Activated T-helper 17 cell treated with anti-CD3 and anti-CD28 coated beads, Interleukin-2, amount 50 U/mL, for 72 hours (primary cell): Measurements from ENCODE around the gene ASCL4. TPM values are rescaled to one million over a fixed set of nuclear protein-coding genes. Genes with fewer than 3 reads are reported as not detected.
"Not testable (repeated sequence)": the region's sequence is repeated elsewhere in the genome, so short reads cannot be mapped to it uniquely, and the experiment has no call there.

Experiments used
- ATAC-seq: fragments of 150-1000 bp; cut with Tn5 transposase; replicated peaks from 2 replicates; pipeline ENCODE4 v1.10.0; 2021; ENCODE audit warnings: mild to moderate bottlenecking, moderate library complexity
- H3K27ac Mint-ChIP-seq: one replicate; pipeline ENCODE4 v1.8.0; 2022; ENCODE audit warnings: mixed read lengths
- H3K27me3 Mint-ChIP-seq: one replicate; pipeline ENCODE4 v1.8.0; 2022; ENCODE audit warnings: mixed read lengths
- H3K36me3 Mint-ChIP-seq: one replicate; pipeline ENCODE4 v1.8.0; 2022; ENCODE audit warnings: low read depth, mild to moderate bottlenecking, mixed read lengths
- H3K4me1 Mint-ChIP-seq: one replicate; pipeline ENCODE4 v1.8.0; 2022; ENCODE audit warnings: mixed read lengths
- H3K4me3 Mint-ChIP-seq: one replicate; pipeline ENCODE4 v1.8.0; 2022; ENCODE audit warnings: mild to moderate bottlenecking, mixed read lengths
- H3K9me3 Mint-ChIP-seq: one replicate; pipeline ENCODE4 v1.8.0; 2022; ENCODE audit warnings: mixed read lengths
- total RNA-seq, 2 donors: library from RNA; stranded (reverse); gene quantifications; one replicate each; pipeline ENCODE4 v1.2.3, GENCODE V29; 2022

ASCL4 gene
- not detected for total RNA-seq

GRCh38 chr12:107774349-107775029, at the start of gene ASCL4:
ASCL4 (plus strand) TSS chr12:107774704; CDS start chr12:107775219, 515 bp downstream.
- Mint-ChIP-seq H3K9me3 (no peaks in the 10 kb centered on the region), H3K27ac (no peak within 1 kb of the TSS), H3K27me3 (peaks cover 46% of the 10 kb centered on the region), H3K4me1 (peaks cover 13% of the 10 kb centered on the region), H3K4me3 (peak within 1 kb of the TSS; percentile 44), H3K36me3 (no peaks in the 10 kb centered on the region)
- ATAC-seq: no peak

GRCh38 chr12:107727327-107727726, 47.2 kb upstream of the ASCL4 start:
- H3K4me1 Mint-ChIP-seq, H3K4me3 Mint-ChIP-seq, H3K36me3 Mint-ChIP-seq, H3K27ac Mint-ChIP-seq, H3K27me3 Mint-ChIP-seq, H3K9me3 Mint-ChIP-seq, ATAC-seq: not testable (repeated sequence)

GRCh38 chr12:107727742-107728141, 46.8 kb upstream of the ASCL4 start:
- H3K36me3 Mint-ChIP-seq, H3K4me1 Mint-ChIP-seq, H3K27ac Mint-ChIP-seq, H3K4me3 Mint-ChIP-seq, ATAC-seq, H3K27me3 Mint-ChIP-seq, H3K9me3 Mint-ChIP-seq: not testable (repeated sequence)

- ATAC-seq: no peak
- no peaks in the 10 kb centered on the region for H3K4me1 Mint-ChIP-seq
- peaks cover 31% of the 10 kb centered on the region for H3K36me3 Mint-ChIP-seq
- no peaks in the 10 kb centered on the region for H3K9me3 Mint-ChIP-seq
- H3K4me3 Mint-ChIP-seq: no peak overlapping the region
- no peak overlapping the region for H3K27ac Mint-ChIP-seq
- no peaks in the 10 kb centered on the region for H3K27me3 Mint-ChIP-seq
Observed at GRCh38 chr12:107730618-107731341, 43.7 kb upstream of the ASCL4 start.

GRCh38 chr12:107731366-107731765, 43.1 kb upstream of the ASCL4 start:
- Mint-ChIP-seq H3K4me3 (no peak overlapping the region), H3K27me3 (no peaks in the 10 kb centered on the region), H3K4me1 (no peaks in the 10 kb centered on the region)

GRCh38 chr12:107732365-107732764, 42.1 kb upstream of the ASCL4 start:
- Mint-ChIP-seq H3K9me3 (no peaks in the 10 kb centered on the region), H3K4me1 (no peaks in the 10 kb centered on the region), H3K36me3 (peaks cover 47% of the 10 kb centered on the region), H3K27ac (no peak overlapping the region), H3K27me3 (no peaks in the 10 kb centered on the region), H3K4me3 (no peak overlapping the region)
- no peak for ATAC-seq

More at GRCh38 chr12:107731366-107731765, 43.1 kb upstream of the ASCL4 start:
- H3K27ac Mint-ChIP-seq: no peak overlapping the region
- H3K9me3 Mint-ChIP-seq: no peaks in the 10 kb centered on the region
- no peak for ATAC-seq
- H3K36me3 Mint-ChIP-seq: peaks cover 37% of the 10 kb centered on the region

GRCh38 chr12:107734139-107734538, 40.4 kb upstream of the ASCL4 start:
- no peaks in the 10 kb centered on the region for H3K9me3 Mint-ChIP-seq
- H3K27ac Mint-ChIP-seq: no peak overlapping the region

GRCh38 chr12:107735763-107736162, 38.7 kb upstream of the ASCL4 start:
- Mint-ChIP-seq H3K9me3 (no peaks in the 10 kb centered on the region), H3K27ac (no peak overlapping the region), H3K36me3 (peaks cover 81% of the 10 kb centered on the region), H3K4me1 (no peaks in the 10 kb centered on the region), H3K4me3 (no peak overlapping the region), H3K27me3 (no peaks in the 10 kb centered on the region)
- no peak for ATAC-seq

More at GRCh38 chr12:107734139-107734538, 40.4 kb upstream of the ASCL4 start:
- peaks cover 64% of the 10 kb centered on the region for H3K36me3 Mint-ChIP-seq
- no peaks in the 10 kb centered on the region for H3K27me3 Mint-ChIP-seq
- ATAC-seq: no peak
- H3K4me1 Mint-ChIP-seq: no peaks in the 10 kb centered on the region
- no peak overlapping the region for H3K4me3 Mint-ChIP-seq

GRCh38 chr12:107736914-107737313, 37.6 kb upstream of the ASCL4 start:
- Mint-ChIP-seq H3K27me3 (no peaks in the 10 kb centered on the region), H3K27ac (no peak overlapping the region), H3K4me1 (no peaks in the 10 kb centered on the region), H3K4me3 (no peak overlapping the region), H3K36me3 (peaks cover 92% of the 10 kb centered on the region), H3K9me3 (no peaks in the 10 kb centered on the region)
- no peak for ATAC-seq

GRCh38 chr12:107748472-107748871, 26.0 kb upstream of the ASCL4 start:
- no peak overlapping the region for H3K4me3 Mint-ChIP-seq
- peak; percentile 59 for ATAC-seq
- no peak overlapping the region for H3K27ac Mint-ChIP-seq
- peaks cover 9% of the 10 kb centered on the region for H3K4me1 Mint-ChIP-seq
- H3K36me3 Mint-ChIP-seq: peaks cover 36% of the 10 kb centered on the region
- no peaks in the 10 kb centered on the region for H3K9me3 Mint-ChIP-seq
- no peaks in the 10 kb centered on the region for H3K27me3 Mint-ChIP-seq

- Mint-ChIP-seq H3K4me1 (peaks cover 9% of the 10 kb centered on the region), H3K9me3 (no peaks in the 10 kb centered on the region), H3K27ac (no peak overlapping the region), H3K4me3 (no peak overlapping the region), H3K36me3 (peaks cover 30% of the 10 kb centered on the region), H3K27me3 (no peaks in the 10 kb centered on the region)
- peak; percentile 89 for ATAC-seq
Observed at GRCh38 chr12:107749083-107749482, 25.4 kb upstream of the ASCL4 start.

- H3K27ac Mint-ChIP-seq: peak overlapping the region; percentile 91
- no peaks in the 10 kb centered on the region for H3K36me3 Mint-ChIP-seq
- H3K9me3 Mint-ChIP-seq: no peaks in the 10 kb centered on the region
- peaks cover 4% of the 10 kb centered on the region for H3K4me1 Mint-ChIP-seq
- ATAC-seq: peak; percentile 61
- peak overlapping the region; percentile 94 for H3K4me3 Mint-ChIP-seq
- no peaks in the 10 kb centered on the region for H3K27me3 Mint-ChIP-seq
Observed at GRCh38 chr12:107759410-107759809, 15.1 kb upstream of the ASCL4 start.

GRCh38 chr12:107760207-107760808, 14.2 kb upstream of the ASCL4 start:
- Mint-ChIP-seq H3K4me1 (peaks cover 4% of the 10 kb centered on the region), H3K27me3 (no peaks in the 10 kb centered on the region), H3K4me3 (peak overlapping the region; percentile 94), H3K27ac (peak overlapping the region; percentile 91), H3K36me3 (no peaks in the 10 kb centered on the region), H3K9me3 (no peaks in the 10 kb centered on the region)
- ATAC-seq: peak; percentile 29

GRCh38 chr12:107760809-107761501, 13.5 kb upstream of the ASCL4 start, which contains the start of gene PRDM4:
PRDM4 (minus strand) TSS chr12:107761137; CDS start chr12:107760515, 622 bp downstream.
- peak within 1 kb of the TSS; percentile 91 for H3K27ac Mint-ChIP-seq
- H3K4me1 Mint-ChIP-seq: peaks cover 4% of the 10 kb centered on the region
- ATAC-seq: peak; percentile 93
- no peaks in the 10 kb centered on the region for H3K27me3 Mint-ChIP-seq
- H3K9me3 Mint-ChIP-seq: no peaks in the 10 kb centered on the region
- H3K4me3 Mint-ChIP-seq: peak within 1 kb of the TSS; percentile 94
- H3K36me3 Mint-ChIP-seq: no peaks in the 10 kb centered on the region
